Stimulated activated CD4-positive, alpha-beta T cell treated with anti-CD3 and anti-CD28 coated beads, Interleukin-12 subunit alpha, Interleukin-12 subunit beta, amount 100 ng/mL, for 4 hours (primary cell): ENCODE results near the gene TMEM108.

ENCODE experiments used
- DNase-seq: peaks from one replicate; pipeline ENCODE4 v3.0.0-alpha.2; 2020

TMEM108 gene

DNA sequence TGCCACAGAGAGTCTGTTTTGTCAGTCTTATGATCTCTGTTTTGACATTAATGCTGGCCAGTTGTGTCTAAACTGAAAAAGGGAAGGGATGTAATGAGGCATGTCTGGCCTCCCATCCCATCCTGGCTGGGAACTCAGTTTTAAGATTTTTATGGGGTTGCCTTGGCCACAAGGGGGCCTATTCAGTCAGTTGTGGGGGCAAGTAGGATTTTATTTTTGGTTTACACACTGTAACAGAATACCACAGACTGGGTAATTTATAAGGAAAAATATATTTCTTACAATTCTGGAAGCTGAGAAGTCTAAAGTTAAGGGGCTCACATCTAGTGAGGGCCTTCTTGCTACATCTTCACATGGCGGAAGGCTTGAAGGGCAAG lies 129.8 kb downstream of the TMEM108 start:
- DNase-seq = no peak

DNA sequence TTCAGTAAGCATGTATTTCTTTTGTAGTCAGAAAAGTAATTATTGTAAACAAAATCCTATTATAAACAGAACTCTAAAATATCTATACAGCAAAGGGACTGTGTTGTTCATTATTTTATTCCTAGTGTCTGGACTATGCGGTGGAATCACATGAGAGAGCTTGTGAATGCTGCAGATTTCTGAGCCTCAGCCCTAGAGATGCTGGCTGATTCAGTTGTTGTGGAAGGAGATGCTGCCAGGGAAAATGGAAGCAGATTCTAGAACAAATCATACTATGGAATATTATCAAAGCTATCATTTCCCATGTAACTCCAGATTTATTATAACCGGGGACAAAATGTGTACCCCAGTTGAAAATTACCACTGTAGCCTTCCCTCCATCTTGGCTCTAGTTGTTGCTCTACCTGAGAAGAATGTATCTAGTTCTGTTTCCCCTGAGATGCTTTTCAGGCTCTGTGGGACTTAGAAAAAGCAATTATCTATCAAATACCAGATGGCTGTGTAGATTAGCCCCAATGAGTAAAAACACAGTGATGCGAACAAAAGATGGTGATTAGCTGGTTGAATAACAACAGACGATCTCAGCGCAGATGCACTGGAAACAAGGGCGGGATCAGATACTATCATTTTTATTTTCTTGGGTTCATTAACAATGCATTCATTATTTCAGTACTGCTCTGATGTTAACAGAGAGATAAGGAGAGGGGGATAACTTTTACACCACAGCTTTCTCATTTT lies 131.3 kb downstream of the TMEM108 start:
- DNase-seq = no peak

DNA sequence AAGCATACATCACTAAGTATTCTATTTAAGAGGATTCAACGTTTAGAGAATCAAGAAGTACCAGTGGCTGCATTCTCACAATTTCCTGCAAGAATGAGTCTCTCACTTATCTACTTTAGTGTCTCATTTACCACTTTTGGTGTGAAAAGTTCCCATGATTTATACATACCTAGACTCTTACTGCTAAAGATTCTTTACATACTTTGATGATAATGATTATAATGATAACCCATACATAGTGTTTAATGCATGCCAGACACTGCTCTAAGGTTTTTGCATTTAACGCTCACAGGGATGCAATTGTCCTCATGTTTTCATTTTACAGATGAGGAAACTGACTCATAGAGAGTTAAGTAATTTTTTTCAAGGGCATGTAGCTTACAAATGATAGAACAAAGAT lies 133.6 kb downstream of the TMEM108 start:
- no peak for DNase-seq

DNA sequence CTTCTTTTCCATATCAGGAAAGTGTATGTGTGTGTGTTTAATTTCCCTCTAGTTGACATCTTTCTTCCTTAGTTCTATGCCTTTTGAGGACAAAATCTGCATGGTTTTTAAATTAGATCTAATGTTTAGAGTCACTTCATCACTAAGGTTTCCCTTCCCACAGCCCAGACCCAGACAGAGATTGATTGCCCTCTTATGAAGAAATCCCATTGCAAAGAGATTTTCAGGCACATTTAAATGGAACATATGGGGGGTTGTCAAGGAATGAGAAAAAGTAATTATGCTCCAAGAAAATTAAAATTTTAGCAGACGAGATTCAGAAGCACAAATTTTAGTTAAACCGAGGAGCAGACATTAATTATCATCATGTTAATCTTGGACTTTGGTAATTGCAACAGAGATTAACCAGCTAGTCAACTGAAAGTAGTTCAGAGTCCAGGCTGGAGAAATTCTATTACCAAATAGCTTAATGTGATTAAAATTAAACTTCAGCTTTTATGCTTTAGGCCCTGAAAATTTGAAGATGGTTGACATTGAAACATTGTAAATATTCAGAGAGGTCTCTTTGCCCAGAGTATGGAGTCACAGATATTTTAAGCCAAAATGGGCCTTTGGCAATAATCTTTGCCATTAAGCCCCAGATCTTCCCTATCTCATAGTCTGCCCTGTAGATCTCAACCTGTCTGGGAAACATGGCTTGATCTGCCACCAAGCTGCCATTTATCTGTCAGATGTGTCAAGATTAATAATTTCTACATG lies 143.4 kb downstream of the TMEM108 start:
- DNase-seq = no peak

DNA sequence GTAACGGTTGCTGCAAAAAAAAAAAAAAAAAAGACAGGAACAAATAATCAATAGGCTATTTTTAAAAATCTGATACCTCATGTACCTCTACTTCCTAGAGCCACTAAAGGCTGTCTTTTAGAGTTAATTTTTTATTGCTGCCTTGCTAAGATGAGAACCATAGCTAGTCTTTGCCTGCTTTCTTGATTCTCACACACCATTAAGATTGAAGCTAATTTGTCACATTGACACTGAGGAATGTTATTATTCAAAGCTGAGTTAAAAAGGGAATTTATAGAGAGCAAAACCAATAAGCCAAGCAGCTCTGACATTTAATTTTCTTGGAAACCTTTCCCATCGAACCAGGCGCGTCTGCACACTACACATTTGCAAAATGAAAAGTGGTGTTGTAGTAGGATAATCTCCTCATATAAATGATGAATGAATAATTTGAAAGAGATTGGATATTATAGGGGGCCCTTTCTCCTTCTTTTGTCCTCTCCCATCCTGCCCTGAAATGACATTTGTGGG lies 149.7 kb downstream of the TMEM108 start:
- DNase-seq = no peak

DNA sequence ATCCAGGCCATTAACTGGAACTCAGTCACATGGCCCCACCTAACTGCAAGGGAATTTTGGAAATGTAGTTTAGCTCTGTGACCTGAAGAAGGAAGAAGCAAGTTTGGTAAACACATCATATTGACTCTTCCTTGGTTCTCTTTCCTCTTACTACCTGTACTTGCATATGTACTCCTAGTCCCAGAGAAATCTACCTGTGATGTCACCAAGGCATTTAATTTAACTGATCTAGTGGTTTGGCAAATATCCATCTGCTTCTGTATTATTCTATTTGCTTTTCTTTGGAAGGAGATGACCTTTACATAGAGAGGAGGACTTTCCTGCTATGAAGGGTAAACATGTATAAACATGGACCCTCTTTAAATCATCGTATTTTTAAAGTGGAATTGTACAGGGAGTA lies 150.8 kb downstream of the TMEM108 start:
- DNase-seq = no peak

DNA sequence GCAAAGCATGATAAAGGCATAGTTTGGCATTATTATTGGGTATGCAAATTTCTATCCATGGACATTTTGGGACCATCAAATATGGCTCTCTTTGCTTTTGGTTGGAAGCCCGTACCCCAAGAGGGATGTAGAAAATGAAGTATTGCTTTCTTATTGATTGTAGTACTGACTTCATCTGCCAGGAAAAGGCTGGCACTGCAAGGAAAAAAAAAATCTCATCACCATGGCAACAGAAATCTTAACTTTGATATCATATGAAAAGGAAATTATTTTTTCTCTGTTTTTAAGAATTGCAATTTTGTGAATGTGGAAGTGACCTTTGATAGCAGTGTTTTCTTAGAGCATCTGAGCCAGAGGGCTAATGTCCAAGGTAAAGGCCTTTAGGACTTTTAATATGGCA lies 151.7 kb downstream of the TMEM108 start:
- no peak for DNase-seq

DNA sequence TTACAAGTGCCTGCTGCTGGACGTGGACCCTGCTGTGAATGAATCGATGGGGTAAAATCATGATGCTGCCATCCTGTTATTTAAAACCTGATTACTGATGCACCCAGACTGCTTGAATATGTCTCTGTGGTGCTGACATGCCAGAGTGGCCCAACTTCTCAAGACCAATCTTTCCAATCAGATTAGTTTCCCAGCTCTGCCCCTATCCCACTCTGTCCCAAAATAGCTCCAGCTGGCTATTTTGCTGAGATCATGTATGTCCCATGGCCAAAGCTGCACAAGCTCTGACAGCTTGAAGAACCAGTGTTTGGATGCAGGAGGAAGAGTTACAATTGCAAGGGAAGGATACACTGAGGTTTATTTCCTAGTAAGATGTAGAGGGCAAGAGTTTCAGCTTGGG lies 153.6 kb downstream of the TMEM108 start:
- DNase-seq = no peak

DNA sequence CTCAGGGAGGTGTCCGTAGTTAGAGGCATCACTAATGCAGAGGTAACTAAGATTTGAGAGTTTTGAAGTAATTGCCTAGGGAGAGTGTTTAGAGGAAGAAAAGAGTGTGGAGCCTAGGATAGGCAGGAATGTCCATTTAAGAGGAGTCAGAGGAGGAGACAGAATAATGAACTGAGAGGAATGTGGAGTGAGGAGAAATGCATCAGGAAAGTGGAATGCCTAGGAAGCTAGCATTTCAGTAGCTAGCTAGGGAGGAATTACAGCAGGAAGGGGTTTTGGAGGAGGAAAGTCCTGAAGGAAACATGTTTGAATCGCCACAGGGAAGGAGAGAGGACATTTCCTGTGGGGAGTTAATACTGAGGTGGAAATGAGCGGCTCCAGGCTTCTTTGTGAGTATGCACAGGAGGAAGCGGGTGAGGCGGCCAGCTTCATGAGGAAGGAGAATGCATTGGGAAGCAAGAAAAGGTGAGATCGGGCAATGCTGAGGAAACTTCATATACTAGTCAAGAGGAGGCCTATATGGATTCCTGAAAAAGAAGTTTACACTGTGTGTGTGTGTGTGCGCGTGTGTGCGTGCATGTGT lies 154.3 kb downstream of the TMEM108 start:
- DNase-seq = no peak

DNA sequence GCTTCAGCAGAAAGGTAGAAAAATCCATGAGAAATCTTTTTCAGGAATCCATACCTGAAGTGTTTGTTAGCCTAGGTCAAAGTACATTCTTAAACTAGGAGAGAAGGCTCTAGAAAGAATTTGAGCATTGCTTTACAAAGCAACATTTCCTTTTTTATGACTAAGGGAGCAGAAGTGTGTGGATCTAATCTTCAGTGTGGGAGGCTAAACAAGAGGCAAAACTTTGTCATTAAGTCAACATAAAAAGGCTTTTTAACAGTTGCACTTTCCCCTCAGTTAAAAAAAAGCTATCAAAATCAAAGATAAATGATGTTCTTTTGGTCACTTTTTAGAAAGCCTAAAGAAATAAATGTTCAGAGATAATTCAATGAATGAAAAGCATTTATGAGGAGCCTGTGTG lies 154.8 kb downstream of the TMEM108 start:
- no peak for DNase-seq

DNA sequence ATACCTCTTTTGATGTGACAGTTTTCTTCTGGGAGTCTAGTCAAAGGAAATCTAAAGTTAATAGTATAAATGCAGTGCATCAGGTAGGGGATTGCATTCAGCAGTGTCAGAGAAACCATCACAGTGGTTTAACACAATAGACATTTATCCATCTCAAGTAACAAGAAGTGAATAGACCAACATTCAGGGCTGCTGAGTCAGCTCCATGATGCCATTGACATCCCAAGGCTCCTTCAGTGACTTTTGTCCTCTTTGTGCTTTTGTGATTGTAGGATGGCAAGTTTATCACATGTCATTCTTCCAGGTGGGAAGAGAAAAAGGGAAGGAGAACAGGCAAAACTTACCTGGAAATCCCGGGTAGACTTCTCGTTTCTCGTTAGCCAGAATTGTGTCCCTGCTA lies 158.3 kb downstream of the TMEM108 start:
- no peak for DNase-seq

DNA sequence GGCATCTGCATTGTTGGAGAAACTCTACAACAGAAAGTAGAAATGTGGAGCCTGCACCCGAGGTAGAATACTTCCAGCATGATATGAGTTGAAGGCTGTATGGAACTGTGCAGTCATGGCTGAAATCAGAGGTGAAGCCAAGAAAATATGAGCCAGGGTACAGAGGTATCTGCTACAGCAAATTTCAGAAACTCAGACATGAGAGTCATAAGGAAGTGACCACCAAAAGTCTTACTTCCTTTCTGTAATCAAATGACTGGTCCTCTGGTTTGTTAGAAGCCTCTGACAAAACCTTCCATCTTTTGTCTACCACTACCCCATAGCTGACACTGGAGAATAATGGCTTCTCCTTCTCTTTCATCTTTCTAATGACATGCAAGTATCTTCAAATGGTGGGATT lies 159.4 kb downstream of the TMEM108 start:
- DNase-seq = no peak

DNA sequence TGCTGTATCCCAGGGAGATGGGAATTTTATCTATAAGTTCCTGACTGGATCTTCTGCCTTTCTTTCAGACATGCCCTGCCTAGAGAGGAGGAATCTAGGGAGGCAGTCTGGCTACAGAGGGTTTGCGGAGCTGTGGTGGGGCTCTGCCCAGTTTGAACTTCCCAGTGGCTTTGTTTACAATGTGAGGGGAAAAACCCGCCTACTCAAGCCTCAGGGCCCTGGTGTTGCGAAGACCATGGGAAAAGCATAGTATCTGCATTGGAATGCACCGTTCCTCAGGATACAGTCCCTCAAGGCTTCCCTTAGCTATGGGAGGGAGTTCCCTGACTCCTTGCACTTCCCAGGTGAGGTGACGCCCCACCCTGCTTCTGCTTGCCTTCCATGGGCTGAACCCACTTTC lies 168.7 kb downstream of the TMEM108 start:
- DNase-seq = no peak

DNA sequence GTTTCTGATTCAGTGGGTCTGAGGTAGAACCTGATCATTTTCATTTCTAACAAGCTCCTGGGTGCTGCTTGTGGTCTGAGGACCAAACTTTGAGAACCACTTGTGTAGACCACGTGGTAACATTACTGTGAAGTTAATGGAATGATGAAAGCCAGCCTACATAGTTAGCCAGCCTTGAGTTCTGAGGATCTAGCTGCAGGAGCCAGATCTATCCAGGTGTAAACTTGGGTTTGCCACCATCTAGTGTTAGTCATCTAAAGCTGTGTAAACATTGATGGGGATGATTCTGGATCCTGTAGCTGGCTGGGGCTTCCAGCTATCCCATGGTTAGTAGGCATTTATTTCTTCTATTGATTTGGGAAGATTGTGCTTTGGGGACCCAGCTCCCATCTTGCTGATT lies 170.0 kb downstream of the TMEM108 start:
- DNase-seq = no peak

DNA sequence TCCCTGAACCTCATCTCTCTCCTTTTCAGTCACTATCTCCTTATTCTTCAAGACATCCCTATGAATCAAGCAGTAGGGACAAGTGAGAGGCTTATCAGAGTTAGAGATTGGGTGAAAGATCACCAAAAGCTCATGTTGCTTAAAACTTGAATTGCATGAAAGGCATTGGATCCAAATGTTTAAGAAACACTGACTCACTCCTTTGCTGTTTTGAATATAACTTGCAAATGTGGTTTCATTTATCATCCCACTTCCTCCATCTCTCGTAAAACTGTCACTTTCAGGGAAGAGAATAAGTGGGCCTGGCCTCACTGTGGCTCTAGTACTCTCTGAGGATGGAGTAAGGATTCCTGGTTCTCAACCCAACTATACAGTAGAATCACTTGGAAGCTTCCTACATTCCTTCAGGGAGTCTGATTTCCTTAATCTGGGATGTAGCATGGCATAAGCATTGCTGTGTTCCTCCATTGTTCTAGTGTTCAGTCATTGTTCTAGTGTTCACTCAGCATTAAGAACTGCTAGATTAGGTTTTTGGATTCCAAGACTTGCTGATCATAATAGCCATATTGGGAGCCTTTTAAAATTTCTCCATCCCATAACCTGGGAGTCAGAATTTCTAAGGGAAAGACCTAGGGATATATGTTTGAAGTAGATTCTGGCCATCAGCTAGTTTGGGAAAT lies 171.8 kb downstream of the TMEM108 start:
- DNase-seq = no peak

DNA sequence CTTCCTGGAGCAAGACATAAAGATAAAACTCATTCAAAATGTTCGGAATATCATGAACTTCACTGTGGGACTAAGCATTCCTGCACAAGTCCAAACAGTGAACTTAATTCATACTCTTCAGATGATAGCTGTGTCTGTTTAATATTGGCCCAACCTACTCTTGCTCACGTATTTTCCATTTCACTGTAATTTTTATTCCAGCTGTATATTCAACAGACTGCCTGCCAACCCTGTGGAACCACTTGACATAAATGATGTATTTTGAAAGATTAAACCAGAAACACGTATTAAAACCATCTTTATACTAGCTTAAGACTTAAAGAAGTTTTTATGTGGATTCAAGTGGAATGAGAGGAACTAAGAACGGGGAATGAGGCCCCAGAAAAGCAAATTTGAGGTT lies 172.5 kb downstream of the TMEM108 start:
- no peak for DNase-seq

DNA sequence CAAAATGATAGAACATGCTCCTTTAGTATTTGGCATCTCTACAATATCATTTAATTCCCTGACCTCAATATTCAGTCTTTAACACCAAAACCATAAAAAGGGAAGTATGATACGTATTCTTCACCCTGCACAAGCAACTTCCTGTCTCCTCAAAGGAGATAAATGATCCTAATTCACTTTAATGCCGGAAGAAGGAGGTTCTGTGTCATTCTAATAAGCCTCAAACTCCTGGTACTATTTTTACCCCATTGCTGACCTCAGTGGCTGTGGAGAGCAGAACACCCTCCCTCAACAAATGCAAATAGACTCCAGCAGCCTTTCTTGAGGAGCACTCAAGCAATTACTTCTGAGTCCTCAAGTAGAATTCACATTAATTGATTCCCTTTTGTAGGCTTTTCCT lies 173.3 kb downstream of the TMEM108 start:
- DNase-seq = no peak

DNA sequence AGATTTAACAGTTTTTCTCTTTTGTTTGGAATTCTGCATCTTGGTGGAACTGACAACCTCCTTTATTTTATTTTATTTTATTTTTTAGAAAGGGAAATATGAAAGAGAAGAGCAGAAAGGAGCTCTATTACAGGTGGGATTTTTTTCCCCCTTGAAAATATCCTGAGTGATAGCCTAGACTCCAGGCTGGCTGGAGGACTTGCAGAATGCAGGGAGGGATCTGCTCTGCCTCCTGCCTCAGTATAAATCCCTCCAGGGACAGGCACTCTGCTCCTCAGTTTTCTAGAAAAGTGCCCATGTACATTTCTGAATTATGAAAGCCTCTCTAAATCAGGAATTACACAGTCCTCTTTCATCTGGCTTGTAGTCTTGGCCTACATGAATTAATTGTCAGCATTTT lies 173.7 kb downstream of the TMEM108 start:
- no peak for DNase-seq

DNA sequence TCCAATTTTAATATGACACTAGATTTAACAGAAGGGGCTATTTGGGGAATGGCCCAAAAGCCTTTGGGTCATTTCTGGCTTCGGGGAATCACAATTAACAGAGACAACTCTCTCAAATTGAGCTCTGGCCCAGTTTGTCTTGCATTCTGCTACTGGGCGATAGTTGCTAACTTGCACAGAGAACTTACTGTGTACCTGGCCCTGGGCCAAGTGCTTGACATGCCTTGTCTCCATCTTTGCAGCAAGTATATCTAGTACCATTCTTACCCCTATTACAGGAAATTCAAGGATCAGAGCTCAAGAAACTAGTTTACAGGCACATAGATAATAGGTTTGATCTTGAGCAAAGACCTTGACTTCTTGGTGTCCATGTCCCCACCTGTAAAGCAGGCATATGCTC lies 175.7 kb downstream of the TMEM108 start:
- DNase-seq = no peak

DNA sequence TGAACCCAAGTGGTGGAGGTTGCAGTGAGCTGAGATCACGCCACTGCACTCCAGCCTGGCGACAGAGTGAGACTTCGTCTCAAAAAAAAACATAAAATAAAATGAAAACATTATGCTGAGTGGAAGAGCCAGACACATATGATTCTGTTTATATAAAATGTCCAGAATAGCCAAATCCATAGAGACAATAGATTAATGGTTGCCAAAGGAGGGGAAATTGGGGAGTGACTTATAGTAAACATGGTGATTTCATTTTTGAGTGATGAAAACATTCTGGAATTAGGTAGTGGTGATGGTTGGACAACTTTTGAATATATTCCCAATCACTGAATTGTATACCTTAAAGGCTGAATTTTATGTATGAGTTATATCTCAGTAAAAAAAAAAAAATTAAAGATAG lies 189.6 kb downstream of the TMEM108 start:
- no peak for DNase-seq

DNA sequence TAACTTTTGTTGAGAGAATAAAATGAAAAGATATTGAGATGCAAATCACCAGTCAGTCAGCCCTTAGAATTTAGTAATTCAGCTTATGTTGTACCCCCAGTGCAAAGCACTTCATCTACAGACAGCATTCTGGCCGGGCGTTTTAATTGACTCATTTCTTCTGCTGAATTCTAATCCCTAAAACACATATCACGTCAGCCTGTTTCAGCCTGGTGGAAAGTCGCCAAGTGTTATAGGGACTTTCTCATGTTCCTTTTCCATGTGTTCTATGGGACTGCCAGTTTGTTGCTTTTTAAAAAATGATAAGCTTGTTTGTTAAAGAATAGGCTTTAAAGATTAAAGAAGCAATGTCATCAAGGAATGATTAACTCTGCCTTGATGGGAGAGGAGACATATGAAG lies 192.0 kb downstream of the TMEM108 start:
- no peak for DNase-seq

DNA sequence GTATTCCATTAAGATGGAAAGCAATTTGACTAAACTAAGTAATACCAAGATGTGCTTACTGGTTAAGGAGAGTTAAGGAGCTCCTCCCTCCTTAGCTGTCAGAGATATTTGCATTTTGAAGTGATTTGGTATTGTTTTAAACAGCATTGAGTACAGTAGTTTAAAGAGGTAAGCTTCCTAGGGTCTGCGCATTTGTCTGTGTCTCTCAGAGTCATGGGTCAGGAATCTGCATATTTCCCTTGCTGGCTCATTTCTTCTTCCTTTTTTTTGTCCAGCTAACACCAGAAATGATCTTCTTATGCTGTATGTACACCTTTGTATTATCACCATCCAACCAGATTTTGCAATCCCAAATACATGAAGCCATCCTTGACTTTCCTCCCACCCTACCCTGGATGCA lies 198.7 kb downstream of the TMEM108 start:
- DNase-seq = no peak

DNA sequence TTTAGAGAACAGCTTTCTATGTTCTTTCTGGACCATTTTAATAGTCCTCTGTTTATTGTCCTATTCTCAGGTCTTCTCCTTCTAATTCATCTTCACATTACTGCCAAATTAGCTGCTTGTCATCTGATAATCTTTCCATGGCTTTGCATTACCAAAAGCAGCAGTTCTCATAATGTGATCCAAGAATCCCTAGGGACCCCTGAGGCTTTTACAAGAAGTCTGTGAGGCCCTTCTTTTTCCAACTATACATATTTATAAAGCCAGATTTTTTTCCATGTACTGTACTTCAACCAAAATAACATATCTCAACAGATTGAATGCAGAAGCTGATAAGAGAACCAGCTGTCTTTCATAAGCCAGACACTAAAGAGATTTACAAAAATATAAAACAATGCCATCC lies 199.2 kb downstream of the TMEM108 start:
- no peak for DNase-seq

DNA sequence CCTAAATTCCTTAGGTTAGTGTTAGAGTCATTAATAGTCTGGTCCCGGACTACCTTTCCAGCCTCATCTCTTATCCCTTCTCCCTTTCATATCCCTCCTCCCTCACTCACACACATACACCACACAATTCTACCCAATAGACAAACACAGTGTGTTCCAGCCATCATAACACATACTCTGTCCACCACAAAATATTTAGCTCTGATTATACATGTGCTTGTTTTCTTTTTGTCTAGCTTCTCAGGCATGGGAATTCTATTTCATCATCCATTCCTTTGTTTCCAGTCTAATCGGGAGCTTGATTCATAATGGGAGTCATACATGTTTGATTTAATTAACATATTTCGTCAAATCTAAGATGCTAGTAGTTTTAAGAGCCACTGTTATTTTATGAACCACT lies 199.8 kb downstream of the TMEM108 start:
- DNase-seq = no peak
